NCI-H2171 (cell line): ENCODE data around the gene PCSK6.

Experiments used
- DNase-seq: peaks from one replicate; lab custom pipeline; 2025; lab: John Stamatoyannopoulos, UW

PCSK6 gene

GRCh38 chr15:101522621-101523559 is 33.4 kb upstream of the PCSK6 start:
- DNase-seq, result no peak

- DNase-seq, result no peak
These were observed 32.6 kb upstream of the PCSK6 start for GRCh38 chr15:101522091-101522490.

- DNase-seq, result no peak
These were observed 32.1 kb upstream of the PCSK6 start for GRCh38 chr15:101521591-101521990.

GRCh38 chr15:101521069-101521468 is 31.6 kb upstream of the PCSK6 start:
- no peak for DNase-seq

- DNase-seq, result no peak
These were observed 30.9 kb upstream of the PCSK6 start for GRCh38 chr15:101520395-101520794.

GRCh38 chr15:101517504-101517903 is 28.0 kb upstream of the PCSK6 start:
- no peak for DNase-seq

- DNase-seq, result no peak
These were observed 24.8 kb upstream of the PCSK6 start for GRCh38 chr15:101514318-101514717.

GRCh38 chr15:101511717-101512116 is 22.2 kb upstream of the PCSK6 start:
- no peak for DNase-seq

- no peak for DNase-seq
These were observed 21.0 kb upstream of the PCSK6 start for GRCh38 chr15:101510212-101511197.

GRCh38 chr15:101509279-101509678 is 19.8 kb upstream of the PCSK6 start:
- no peak for DNase-seq

- DNase-seq, result no peak
These were observed 17.0 kb upstream of the PCSK6 start for GRCh38 chr15:101506491-101506890.

- no peak for DNase-seq
These were observed 16.3 kb upstream of the PCSK6 start for GRCh38 chr15:101505610-101506337.

GRCh38 chr15:101504866-101505609 is 15.5 kb upstream of the PCSK6 start:
- DNase-seq, result no peak

- no peak for DNase-seq
These were observed 14.9 kb upstream of the PCSK6 start for GRCh38 chr15:101504373-101504772.

GRCh38 chr15:101503296-101503599 is 13.7 kb upstream of the PCSK6 start:
- no peak for DNase-seq

GRCh38 chr15:101502572-101503295 is 13.2 kb upstream of the PCSK6 start:
- DNase-seq, result no peak

- no peak for DNase-seq
These were observed 12.3 kb upstream of the PCSK6 start for GRCh38 chr15:101501703-101502373.

- no peak for DNase-seq
These were observed 11.5 kb upstream of the PCSK6 start for GRCh38 chr15:101500865-101501551.

- DNase-seq, result peak; percentile 86
These were observed 10.6 kb upstream of the PCSK6 start for GRCh38 chr15:101499863-101500713.
